ENCODE results near the gene STK4.
"Not testable (repeated sequence)": the region's sequence is repeated elsewhere in the genome, so short reads cannot be mapped to it uniquely, and the experiment has no call there.

Gene STK4

GRCh38 chr20:44990425-44990824 lies 24.1 kb downstream of the STK4 start:
- peak; percentile 2 for DNase-seq

- DNase-seq: no peak
Observed at GRCh38 chr20:44990957-44991356, 24.6 kb downstream of the STK4 start.

- peak; percentile 4 for DNase-seq
Observed at GRCh38 chr20:44993343-44993742, 27.0 kb downstream of the STK4 start.

GRCh38 chr20:44997171-44997570 lies 30.9 kb downstream of the STK4 start:
- no peak for DNase-seq

- no peak for DNase-seq
Observed at GRCh38 chr20:44997668-44998067, 31.4 kb downstream of the STK4 start.

- no peak for DNase-seq
Observed at GRCh38 chr20:45008521-45009049, 42.3 kb downstream of the STK4 start.

- no peak for DNase-seq
Observed at GRCh38 chr20:45010399-45010828, 44.1 kb downstream of the STK4 start.

- peak; percentile 19 for DNase-seq
Observed at GRCh38 chr20:45011108-45011526, 44.8 kb downstream of the STK4 start.

- DNase-seq: no peak
Observed at GRCh38 chr20:45012682-45013302, 46.5 kb downstream of the STK4 start.

GRCh38 chr20:45014131-45014530 lies 47.8 kb downstream of the STK4 start:
- DNase-seq: not testable (repeated sequence)

- DNase-seq: no peak
Observed at GRCh38 chr20:45014671-45015415, 48.5 kb downstream of the STK4 start.

- DNase-seq: no peak
Observed at GRCh38 chr20:45016089-45016671, 49.9 kb downstream of the STK4 start.

- DNase-seq: no peak
Observed at GRCh38 chr20:45017281-45017680, 51.0 kb downstream of the STK4 start.

- no peak for DNase-seq
Observed at GRCh38 chr20:45017857-45018256, 51.5 kb downstream of the STK4 start.

GRCh38 chr20:45019027-45019761 lies 52.9 kb downstream of the STK4 start:
- no peak for DNase-seq

- no peak for DNase-seq
Observed at GRCh38 chr20:45019762-45020123, 53.4 kb downstream of the STK4 start.

GRCh38 chr20:45020236-45020886 lies 54.0 kb downstream of the STK4 start:
- no peak for DNase-seq

GRCh38 chr20:45021631-45022030 lies 55.3 kb downstream of the STK4 start:
- no peak for DNase-seq

GRCh38 chr20:45023140-45023539 lies 56.8 kb downstream of the STK4 start:
- DNase-seq: not testable (repeated sequence)

GRCh38 chr20:45028424-45029136 lies 62.3 kb downstream of the STK4 start:
- DNase-seq: no peak

GRCh38 chr20:45029884-45030283 lies 63.6 kb downstream of the STK4 start:
- DNase-seq: no peak

- DNase-seq: no peak
Observed at GRCh38 chr20:45032276-45032675, 66.0 kb downstream of the STK4 start.
